NAMALWA (cell line): ENCODE results near the gene CD300LD.
"Not testable (repeated sequence)": the region's sequence is repeated elsewhere in the genome, so short reads cannot be mapped to it uniquely, and the experiment has no call there.

Experiments
- DNase-seq: peaks from one replicate; pipeline ENCODE4 v3.0.0-alpha.2; 2015; ENCODE audit warnings: low spot score

The CD300LD gene

GRCh38 chr17:74571621-74572270 lies 20.3 kb downstream of the CD300LD start:
- no peak for DNase-seq

GRCh38 chr17:74569020-74570003 lies 22.8 kb downstream of the CD300LD start:
- DNase-seq: peak; percentile 5

- no peak for DNase-seq
These were observed 23.8 kb downstream of the CD300LD start for GRCh38 chr17:74568106-74568873.

DNA sequence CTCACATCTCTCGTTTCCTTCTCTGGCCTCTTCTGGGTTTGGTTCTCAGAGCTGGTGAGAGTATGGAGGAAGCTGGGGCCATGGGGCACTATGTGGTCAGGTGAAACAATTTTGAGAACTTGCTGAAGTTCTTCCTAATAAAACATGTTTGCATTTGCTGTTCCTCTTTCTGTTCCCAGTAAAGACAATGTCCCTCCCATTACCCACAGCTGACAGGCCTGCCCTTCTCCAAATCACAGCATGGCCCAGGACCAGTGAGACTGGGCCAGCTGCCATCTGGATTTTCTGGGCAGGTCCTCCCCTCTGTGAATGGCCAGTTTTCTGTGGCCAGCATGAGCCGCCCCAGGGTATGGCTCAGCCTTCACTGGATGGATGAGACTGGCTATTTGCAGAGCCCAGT lies 24.7 kb downstream of the CD300LD start, which contains the start of gene CD300H:
Gene CD300H, minus strand, starts transcription at position 113 of the 400 bp plus-strand sequence.
- DNase-seq: no peak

DNA sequence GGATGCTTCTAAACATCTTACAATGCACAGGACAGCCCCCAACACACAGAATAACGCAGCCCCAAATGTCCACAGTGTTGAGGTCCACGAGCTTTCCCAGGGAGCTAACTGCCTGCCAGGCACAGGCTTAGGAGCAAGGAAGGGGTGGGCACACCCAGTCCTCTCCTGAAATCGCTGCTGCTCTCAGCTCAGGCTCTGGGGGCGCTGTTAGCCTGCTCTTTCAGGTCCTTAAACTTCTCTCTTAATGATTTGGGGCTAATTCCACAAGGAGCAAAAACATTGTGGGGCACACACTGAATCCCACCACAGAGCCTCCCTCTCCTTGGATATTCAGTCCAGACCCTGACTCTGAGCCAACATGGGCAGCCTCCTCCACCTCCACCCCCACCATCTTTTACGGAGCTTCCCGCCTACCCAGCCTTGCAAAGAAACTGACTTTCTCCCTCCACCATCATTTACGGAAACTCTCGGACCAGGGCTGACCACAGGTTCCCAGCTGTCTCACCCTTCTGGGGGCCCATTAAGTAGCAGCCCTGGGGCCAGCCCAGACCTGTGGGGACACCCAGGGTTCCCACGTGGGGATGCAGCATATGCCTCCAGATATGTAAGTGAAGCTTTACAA lies 25.8 kb downstream of the CD300LD start:
- peak; percentile 56 for DNase-seq

- DNase-seq: no peak
These were observed 27.0 kb downstream of the CD300LD start for GRCh38 chr17:74565126-74565525.

DNA sequence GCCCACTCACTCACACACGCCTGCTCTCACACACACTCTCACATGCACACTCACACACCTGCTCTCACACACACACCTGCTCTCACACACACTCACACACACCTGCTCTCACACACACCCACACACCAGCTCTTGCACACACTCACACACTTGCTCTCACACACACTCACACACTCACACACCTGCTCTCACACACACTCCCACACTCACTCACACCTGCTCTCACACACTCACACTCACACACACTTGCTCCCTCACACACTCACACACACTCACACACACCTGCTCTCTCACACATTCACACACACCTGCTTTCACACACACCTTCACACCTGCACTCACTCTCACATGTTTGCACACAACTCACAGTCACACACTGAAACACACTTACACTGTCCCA lies 28.7 kb downstream of the CD300LD start:
- no peak for DNase-seq

- no peak for DNase-seq
These were observed 30.5 kb downstream of the CD300LD start for GRCh38 chr17:74561586-74561985.

DNA sequence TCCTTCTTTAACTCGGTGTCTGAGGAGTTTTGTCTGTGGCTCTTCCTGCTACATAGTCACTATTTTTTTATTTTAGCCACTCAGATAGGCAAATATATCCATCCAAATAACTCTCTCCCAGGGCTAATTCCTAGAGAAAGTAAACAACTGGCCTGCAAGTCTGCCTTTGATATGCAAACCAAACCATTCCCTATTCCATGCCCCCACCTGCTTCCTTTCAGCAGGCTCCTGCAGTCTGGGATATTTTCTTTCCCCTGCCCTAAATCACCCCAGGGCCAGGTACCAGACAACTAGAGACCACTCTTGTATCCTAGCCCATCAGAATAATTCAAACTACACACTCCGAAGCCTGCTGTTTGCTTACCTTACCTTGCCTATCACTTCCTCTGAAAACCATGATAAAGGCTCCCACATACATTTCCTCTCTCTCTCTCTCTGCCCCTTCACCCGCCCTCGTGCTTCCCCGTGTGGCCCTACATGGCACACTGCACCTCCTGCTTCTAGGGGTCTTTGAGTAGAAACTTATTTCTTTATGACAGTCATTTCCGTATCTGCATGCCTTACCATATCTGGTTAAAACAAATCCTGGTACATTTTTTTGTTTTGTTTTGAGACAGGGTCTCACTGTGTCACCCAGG lies 33.1 kb downstream of the CD300LD start:
- no peak for DNase-seq

DNA sequence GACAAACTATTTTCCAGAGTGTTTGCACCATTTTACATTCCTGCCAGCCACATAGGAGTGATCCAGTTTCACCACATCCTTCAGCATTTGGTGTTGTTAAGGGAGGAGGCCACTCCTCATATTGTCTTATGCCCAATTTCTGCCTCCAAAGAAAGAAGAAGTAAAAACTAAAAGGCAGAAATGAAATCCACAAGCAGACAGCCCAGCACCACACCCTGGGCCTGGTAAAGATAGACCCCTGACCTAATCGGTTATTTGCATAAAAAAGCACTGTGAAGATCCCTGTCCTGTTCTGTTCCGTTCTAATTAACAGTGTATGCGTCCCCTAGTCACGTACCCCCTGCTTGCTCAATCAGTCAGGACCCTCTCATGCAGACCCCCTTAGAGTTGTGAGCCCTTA lies 33.7 kb downstream of the CD300LD start:
- DNase-seq: not testable (repeated sequence)

- DNase-seq: no peak
These were observed 36.6 kb downstream of the CD300LD start for GRCh38 chr17:74555427-74555940.

GRCh38 chr17:74554909-74555308 lies 37.2 kb downstream of the CD300LD start:
- DNase-seq: no peak

DNA sequence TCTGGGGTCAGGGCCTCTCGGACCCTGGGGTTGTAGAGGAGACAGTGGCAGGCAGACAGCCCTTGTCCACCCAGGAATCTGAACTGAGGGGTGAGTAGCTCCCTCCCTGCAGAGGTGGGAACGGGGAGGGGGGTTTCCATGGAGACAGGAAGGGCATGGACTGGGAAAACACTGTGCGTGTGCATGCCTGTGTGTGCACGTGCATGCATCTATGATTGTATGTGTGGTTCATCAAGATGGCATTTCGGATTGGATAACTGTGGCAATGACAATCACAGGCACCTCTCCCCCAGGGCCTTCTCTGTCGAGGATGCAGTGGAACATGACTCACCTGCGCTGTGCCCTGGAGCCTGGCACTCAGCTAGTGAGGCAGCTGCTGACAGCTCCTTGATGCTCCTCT lies 40.0 kb downstream of the CD300LD start:
- no peak for DNase-seq

DNA sequence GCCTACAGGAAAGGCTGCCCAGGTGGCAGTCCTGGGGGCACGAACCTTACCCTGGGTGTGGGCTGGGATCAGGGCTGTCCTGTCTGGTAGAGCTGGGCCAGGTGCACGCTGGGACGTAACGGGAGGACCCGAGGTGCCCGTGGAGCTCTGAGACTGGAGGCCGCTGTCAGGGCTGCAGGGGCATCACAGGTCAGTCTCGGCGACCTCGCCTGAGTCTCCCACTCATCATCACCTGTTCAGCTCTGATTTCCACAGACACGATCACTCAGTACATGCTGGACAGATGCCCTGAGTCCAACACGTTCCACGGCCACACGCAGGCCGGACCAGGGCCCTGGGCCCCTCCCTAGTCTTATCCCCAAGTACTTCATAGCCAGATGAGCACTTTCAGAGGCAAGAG lies 41.5 kb downstream of the CD300LD start:
- no peak for DNase-seq

DNA sequence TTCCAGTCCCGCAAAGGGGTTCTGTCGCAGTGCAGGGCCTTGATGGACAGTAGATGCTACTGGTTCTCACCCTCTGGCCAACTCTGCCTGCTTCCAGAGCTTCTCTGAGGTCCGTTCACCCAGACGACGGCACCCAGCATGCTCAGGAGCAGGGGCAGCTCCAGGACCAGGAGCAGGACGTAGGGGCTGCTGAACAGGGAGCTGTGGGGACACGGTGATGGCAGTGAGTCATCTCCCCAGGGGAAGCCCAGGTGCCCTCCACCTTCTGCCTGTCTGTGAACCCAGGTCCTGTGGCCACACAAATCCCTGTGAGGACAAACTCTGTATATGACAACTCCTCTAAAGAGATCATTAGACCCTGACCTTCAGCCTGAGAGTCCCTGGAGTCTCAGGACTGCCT lies 42.7 kb downstream of the CD300LD start:
- DNase-seq: no peak

DNA sequence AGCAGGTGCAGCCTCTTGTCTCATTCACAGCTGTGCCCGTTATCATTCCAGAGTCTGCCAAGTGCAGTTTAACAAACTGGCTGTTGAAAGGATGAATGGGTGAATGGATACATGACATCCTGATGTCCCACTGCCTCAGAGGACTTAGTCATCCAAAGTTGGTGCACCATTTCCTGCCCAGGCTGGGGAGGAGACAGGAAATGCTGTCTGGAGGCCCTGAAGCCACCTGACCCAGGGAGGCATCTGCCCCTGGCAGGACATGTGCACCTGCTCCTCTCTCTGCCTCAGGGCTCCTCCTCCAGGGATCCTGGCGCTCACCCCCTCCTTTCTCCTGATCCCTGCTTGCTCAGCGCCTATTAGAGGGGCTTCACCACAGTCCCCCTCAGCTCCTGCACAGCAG lies 44.3 kb downstream of the CD300LD start:
- no peak for DNase-seq

GRCh38 chr17:74547264-74547663 lies 44.8 kb downstream of the CD300LD start:
- no peak for DNase-seq

DNA sequence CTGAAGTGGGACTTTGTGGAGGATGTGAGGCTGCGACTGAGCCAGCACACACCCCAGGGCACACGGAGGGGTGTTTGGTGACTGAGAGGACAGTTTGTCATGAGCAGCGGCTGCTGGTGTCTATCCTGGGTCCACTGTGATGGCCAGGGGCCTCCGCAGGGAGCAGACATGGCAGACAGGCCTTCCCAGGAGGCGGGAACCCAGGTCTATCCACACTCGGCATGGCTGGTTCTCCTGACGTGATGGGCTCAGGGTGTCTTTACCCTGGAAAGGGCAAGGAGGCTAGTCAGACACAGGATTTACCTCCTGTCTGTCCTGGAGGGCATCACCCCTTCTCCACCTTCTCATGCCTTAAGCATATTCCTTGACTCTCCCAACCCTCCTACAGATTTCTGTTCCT lies 45.5 kb downstream of the CD300LD start:
- no peak for DNase-seq

GRCh38 chr17:74545843-74546230 lies 46.2 kb downstream of the CD300LD start, which contains the start of gene CD300C:
Gene CD300C (minus strand): TSS chr17:74546115. CDS start chr17:74545782, 333 bp downstream.
- no peak for DNase-seq

DNA sequence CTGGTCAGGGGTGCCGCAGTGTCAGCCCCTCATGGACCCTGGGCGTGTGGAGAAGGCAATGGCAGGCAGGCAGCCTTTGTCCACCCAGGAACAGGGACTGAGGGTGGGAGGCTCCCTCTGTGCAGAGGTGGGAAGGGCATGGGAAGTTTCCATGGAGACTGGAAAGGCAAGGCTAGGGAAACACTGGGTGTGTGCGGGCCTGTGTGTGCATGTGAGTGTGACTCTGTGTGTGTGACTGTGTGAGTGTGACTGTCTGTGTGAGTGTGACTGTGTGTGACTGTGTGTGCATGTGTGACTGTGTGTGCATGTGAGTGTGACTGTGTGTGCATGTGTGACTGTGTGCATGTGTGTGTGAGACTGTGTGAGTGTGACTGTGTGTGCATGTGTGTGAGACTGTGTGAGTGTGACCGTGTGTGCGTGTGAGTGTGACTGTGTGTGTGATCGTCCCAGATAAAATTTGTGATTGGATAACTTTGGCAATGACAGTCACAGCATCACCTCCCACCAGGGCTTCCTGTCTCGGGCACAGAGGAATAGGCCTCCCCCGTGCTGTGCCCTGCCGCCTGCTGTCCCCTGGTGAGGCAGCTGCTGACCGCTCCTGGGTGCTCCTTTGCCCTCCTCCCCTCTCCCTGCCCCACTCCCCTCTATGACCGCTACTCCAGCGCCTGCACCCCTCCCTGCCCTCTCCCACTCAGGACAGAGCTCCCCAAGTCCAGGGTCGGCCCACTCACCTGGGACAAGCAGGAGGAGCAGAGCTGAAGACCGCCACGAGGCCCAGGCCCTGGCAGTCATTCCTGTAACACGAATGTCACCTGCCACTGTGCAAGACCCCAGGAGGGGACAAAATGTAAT lies 46.9 kb downstream of the CD300LD start:
- DNase-seq: no peak
